Measurements from ENCODE around the gene FZD2.

FZD2 gene

DNA sequence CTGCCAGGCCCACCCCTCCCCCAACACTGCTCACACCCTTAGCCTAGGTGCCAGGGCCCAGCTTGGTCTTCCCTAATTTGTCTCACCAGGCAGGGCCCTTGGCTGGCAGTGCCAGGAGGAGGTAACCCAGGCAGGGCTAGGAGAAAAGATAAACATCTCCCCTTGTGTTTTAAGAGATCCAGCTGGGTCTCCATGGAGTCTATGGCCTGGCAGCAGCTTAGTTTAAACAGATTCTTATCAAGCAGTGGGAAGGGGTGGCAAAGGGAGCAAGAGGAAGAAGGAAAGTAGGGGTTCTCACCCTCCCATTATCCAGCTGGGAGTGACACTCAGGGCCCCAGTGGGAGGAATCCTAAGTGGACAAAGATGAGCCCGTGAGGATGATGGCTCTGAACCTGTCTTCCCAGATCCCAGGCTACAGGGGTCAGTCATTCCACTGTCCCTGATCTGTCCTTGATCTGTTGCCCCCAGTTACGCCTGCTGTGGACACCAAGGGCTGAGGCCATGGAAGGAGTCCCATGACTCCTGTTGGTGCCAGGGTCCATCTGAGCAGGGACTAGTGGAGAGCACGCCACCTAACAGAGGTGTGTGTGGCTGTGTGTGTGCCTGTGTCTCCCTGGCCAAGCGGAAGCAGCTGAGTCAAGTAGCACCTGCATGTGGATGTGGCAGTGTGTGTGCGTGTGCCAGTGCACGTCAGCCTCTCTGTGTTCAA is 51.6 kb downstream of the FZD2 start:
- Histone ChIP-seq H3K9me3 (ENCODE audit: severe bottlenecking) (no peaks in the 10 kb centered on the region), H3K27me3 (ENCODE audit: insufficient read depth, poor library complexity, severe bottlenecking) (no peaks in the 10 kb centered on the region), H3K4me3 (ENCODE audit: severe bottlenecking) (no peak overlapping the region), H3K27ac (ENCODE audit: poor library complexity, severe bottlenecking) (no peak overlapping the region), H3K36me3 (ENCODE audit: low read depth) (no peaks in the 10 kb centered on the region), H3K4me1 (ENCODE audit: insufficient read depth, poor library complexity, severe bottlenecking) (no peaks in the 10 kb centered on the region)
- ATAC-seq (ENCODE audit: low read depth) = no peak
- DNase-seq (ENCODE audit: low spot score) = no peak
- TF ChIP-seq, protein P1, sequence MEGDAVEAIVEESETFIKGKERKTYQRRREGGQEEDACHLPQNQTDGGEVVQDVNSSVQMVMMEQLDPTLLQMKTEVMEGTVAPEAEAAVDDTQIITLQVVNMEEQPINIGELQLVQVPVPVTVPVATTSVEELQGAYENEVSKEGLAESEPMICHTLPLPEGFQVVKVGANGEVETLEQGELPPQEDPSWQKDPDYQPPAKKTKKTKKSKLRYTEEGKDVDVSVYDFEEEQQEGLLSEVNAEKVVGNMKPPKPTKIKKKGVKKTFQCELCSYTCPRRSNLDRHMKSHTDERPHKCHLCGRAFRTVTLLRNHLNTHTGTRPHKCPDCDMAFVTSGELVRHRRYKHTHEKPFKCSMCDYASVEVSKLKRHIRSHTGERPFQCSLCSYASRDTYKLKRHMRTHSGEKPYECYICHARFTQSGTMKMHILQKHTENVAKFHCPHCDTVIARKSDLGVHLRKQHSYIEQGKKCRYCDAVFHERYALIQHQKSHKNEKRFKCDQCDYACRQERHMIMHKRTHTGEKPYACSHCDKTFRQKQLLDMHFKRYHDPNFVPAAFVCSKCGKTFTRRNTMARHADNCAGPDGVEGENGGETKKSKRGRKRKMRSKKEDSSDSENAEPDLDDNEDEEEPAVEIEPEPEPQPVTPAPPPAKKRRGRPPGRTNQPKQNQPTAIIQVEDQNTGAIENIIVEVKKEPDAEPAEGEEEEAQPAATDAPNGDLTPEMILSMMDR (IDR thresholded peaks at IDR 0.05; ENCODE audit: poor library complexity, severe bottlenecking) = no peak

DNA sequence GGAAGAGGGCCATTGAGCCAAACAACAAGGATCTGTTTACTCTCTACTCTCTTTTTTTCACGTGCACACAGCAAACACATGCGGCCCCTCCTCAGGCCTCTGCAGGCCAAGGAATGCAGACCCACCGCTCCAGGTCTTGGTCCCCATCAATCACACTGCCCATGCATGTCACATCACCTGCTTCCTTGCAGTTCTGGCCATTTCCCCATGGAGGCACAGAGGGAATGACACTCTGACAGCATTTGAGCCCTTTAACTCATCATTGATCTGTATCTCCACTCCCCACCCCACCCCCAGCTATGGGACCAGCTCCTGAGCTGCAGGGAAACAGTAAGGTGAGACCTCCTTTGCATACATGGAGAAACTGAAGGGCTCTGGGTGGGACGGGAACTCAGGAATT is 53.0 kb downstream of the FZD2 start:
- no peak for ATAC-seq (ENCODE audit: low read depth)
- H3K4me3 ChIP-seq (ENCODE audit: severe bottlenecking) = no peak overlapping the region
- no peak for DNase-seq (ENCODE audit: low spot score)
- TF ChIP-seq, protein P1 (IDR thresholded peaks at IDR 0.05; ENCODE audit: poor library complexity, severe bottlenecking) = no peak
- no peaks in the 10 kb centered on the region for H3K36me3 ChIP-seq (ENCODE audit: low read depth)
- H3K4me1 ChIP-seq (ENCODE audit: insufficient read depth, poor library complexity, severe bottlenecking) = no peaks in the 10 kb centered on the region
- no peaks in the 10 kb centered on the region for H3K27me3 ChIP-seq (ENCODE audit: insufficient read depth, poor library complexity, severe bottlenecking)
- H3K9me3 ChIP-seq (ENCODE audit: severe bottlenecking) = no peaks in the 10 kb centered on the region
- no peak overlapping the region for H3K27ac ChIP-seq (ENCODE audit: poor library complexity, severe bottlenecking)

Data from RWPE2 (cell line).